Measurements from ENCODE around the gene PRSS33. TPM values are rescaled to one million over a fixed set of nuclear protein-coding genes. Genes with fewer than 3 reads are reported as not detected.
A peak's percentile ranks its signal among the peaks of the same experiment; 100 is the strongest.

The PRSS33 gene
- total and polyA plus RNA-seq, 9 of the 15 experiments (the other 6 are each of a cell fraction or from before 2014, with no cell fraction given), result not detected

- no peak for TF ChIP-seq ZNF324 (CRISPR knock-in tag; IDR thresholded peaks at IDR 0.05)
- TF ChIP-seq BCOR (IDR thresholded peaks at IDR 0.05), result peak; percentile 12; the same call in 1 of the 2 replicates
Measured at GRCh38 chr16:2768403-2769089, 18.8 kb downstream of the PRSS33 start (continued).

- peak overlapping the region in 1 of 2 experiments; percentile 28; a peak in 1 of 4 replicates for H3K9ac ChIP-seq (ENCODE audit: insufficient read depth in 1 of 2, low read depth in 2 of 2, low read length in 2 of 2)
- peaks cover 24% of the 10 kb centered on the region for H4K20me1 ChIP-seq (replicated peaks; ENCODE audit: control insufficient read depth, insufficient read depth, low read length)
- no TSS peak for BruUV-seq (replicated peaks)
Measured at GRCh38 chr16:2767891-2768290, 19.5 kb downstream of the PRSS33 start.

More at GRCh38 chr16:2767891-2768290, 19.5 kb downstream of the PRSS33 start:
- Histone ChIP-seq H3K9me1 (ENCODE audit: control insufficient read depth, insufficient read depth, low read length) (no peaks in the 10 kb centered on the region), H2AFZ (ENCODE audit: low read depth, low read length) (no peak overlapping the region), H3K27ac (ENCODE audit: extremely low read depth, low read depth, low read length) (0 out of 3 replicates have a peak overlapping the region, but pooled peaks have one; percentile 31), H3K36me3 (ENCODE audit: control insufficient read depth, insufficient read depth, low read length) (peaks cover 99% of the 10 kb centered on the region), H3K9me3 (replicated peaks; ENCODE audit: control insufficient read depth, insufficient read depth, low read depth, low read length) (peaks cover 6% of the 10 kb centered on the region), H3K4me1 (replicated peaks in 1 of 2; ENCODE audit: control insufficient read depth in 2 of 2, insufficient read depth in 2 of 2, low read length in 2 of 2) (peaks cover 15 to 60% of the 10 kb centered on the region in 2 experiments; a peak in 4 of 5 replicates), H3K4me3 (no peak overlapping the region), H3K79me2 (ENCODE audit: control insufficient read depth, insufficient read depth, low read length) (peaks cover 56% of the 10 kb centered on the region), H3K4me2 (ENCODE audit: insufficient read depth, low read length) (no peak overlapping the region), H3K27me3 (ENCODE audit: control insufficient read depth in 2 of 2, insufficient read depth in 2 of 2, low read length in 2 of 2) (no peaks in the 10 kb centered on the region)
- DNase-seq (ENCODE audit: extremely low read depth in 1 of 4, low spot score in 3 of 4) (peak in 1 of 4 experiments; percentile 29), ATAC-seq (no peak), FAIRE-seq (no peak)
- TF ChIP-seq NR1H2 (CRISPR knock-in tag; IDR thresholded peaks at IDR 0.05) (no peak), HMG20B (CRISPR knock-in tag; IDR thresholded peaks at IDR 0.05) (no peak), ZBED1 (IDR thresholded peaks at IDR 0.05) (no peak), SRSF3 (IDR thresholded peaks at IDR 0.05; ENCODE audit: insufficient read depth, low read length) (no peak), SUPT5H (IDR thresholded peaks at IDR 0.05) (0 out of 2 replicates have a peak, but pooled peaks have one; percentile 34), POLR2A (conservative IDR thresholded peaks at IDR 0.05) (peak; percentile 22; the same call in 1 of the 2 replicates)
- intact Hi-C loops (cut with micrococcal nuclease), result no loop called here
- ChIA-PET POLR2A (interaction anchor here (2.1 to 9.0 kb wide), 5 partner anchors 9 to 29 kb away, joined by 10 to 96 read pairs (median 15); partner anchors contain the start of genes ELOB and SRRM2), CTCF (ENCODE audit: low intra/inter-chr PET ratio) (no interaction called here)
- in situ Hi-C loops (cut with MboI), result no loop called here
- WGBS (ENCODE audit: insufficient coverage, low coverage, missing lambda C conversion rate), result 49% methylated on average over 14 of the region's 14 CpGs

All from K562 (cell line).